Spleen (tissue), 11 donors: ENCODE measurements around the gene CMPK2. TPM values are rescaled to one million over a fixed set of nuclear protein-coding genes. Genes with fewer than 3 reads are reported as not detected.

Experiments used
- DNase-seq: peaks from one replicate; pipeline ENCODE4 v3.0.0-alpha.2; 2020
- H3K27ac ChIP-seq, 8 donors: fragments of 200-600 bp; sonication (generic) in 7 of 8; 1 replicate in 4 of 8; 2 replicates in 4 of 8; pipeline versions ENCODE4 v1.5.0 to v1.8.0; 2016 to 2021; ENCODE audit warnings: inconsistent platforms in 4 of 8, mild to moderate bottlenecking in 4 of 8, moderate library complexity in 1 of 8
- H3K27me3 ChIP-seq, 7 donors: fragments of 200-600 bp; sonication (generic) in 6 of 7; replicated peaks in 1 of 7; 1 replicate in 4 of 7; 2 replicates in 3 of 7; pipeline versions ENCODE4 v1.5.0 to v1.8.0; 2016 to 2021; ENCODE audit warnings: inconsistent platforms in 3 of 7, mild to moderate bottlenecking in 1 of 7
- H3K36me3 ChIP-seq, 6 donors: fragments of 200-600 bp; sonication (generic) in 5 of 6; 1 replicate in 4 of 6; 2 replicates in 2 of 6; pipeline versions ENCODE4 v1.5.0 to v1.8.0; 2016 to 2021; ENCODE audit warnings: inconsistent platforms in 2 of 6
- H3K4me1 ChIP-seq, 6 donors: fragments of 200-600 bp; sonication (generic) in 5 of 6; 1 replicate in 3 of 6; 2 replicates in 3 of 6; pipeline versions ENCODE4 v1.5.0 to v1.8.0; 2016 to 2021; ENCODE audit warnings: inconsistent platforms in 3 of 6
- H3K4me3 ChIP-seq, 8 donors: fragments of 200-600 bp; sonication (generic) in 7 of 8; 1 replicate in 4 of 8; 2 replicates in 4 of 8; pipeline versions ENCODE4 v1.5.0 to v1.8.0; 2016 to 2021; ENCODE audit warnings: inconsistent platforms in 4 of 8, mild to moderate bottlenecking in 4 of 8, moderate library complexity in 2 of 8
- H3K9me3 ChIP-seq, 8 donors: fragments of 200-600 bp; sonication (generic) in 7 of 8; 1 replicate in 4 of 8; 2 replicates in 4 of 8; pipeline versions ENCODE4 v1.5.0 to v1.8.0; 2016 to 2021; ENCODE audit warnings: inconsistent platforms in 4 of 8
- POLR2A ChIP-seq, 3 donors: fragments of 450-650 bp; IDR thresholded peaks; one replicate each; pipeline ENCODE4 v1.5.1; 2017; ENCODE audit warnings: antibody characterized with exemption in 3 of 3, mild to moderate bottlenecking in 1 of 3
- POLR2AphosphoS5 ChIP-seq, 3 donors: sonication (generic); formaldehyde crosslinking; IDR thresholded peaks; one replicate each; pipeline ENCODE4 v1.5.1; 2017; ENCODE audit warnings: antibody characterized with exemption in 3 of 3
- WGBS, 5 donors: extraction: QIAGEN DNeasy Blood & Tissue Kit in 3 of 5; methylation state at CpG; one replicate each; pipeline versions ENCODE4 v1.1.5 to v1.1.7; 2013 to 2018; 5-methylcytosine and 5-hydroxymethylcytosine counted together
- intact Hi-C: fragments of 100-400 bp; cut with DNase I; formaldehyde crosslinking; loops from one replicate; pipeline ENCODE4 v1.15.0; 2023; ENCODE audit warnings: low total_unique reads
- polyA plus RNA-seq, 3 donors: library from polyadenylated mRNA; stranded (reverse); fragments of 200-250 nt; gene quantifications; one replicate each; pipeline ENCODE4 v1.2.1, GENCODE V29; 2013
- total RNA-seq, 7 donors: library from RNA; depleted of rRNA in 3 of 7; stranded (reverse); fragments of >200 nt in 3 of 7; fragmentation: NEBNext Ultra II Directional in 4 of 7; extraction: Animal tissue kit (Norgen Biotek cat#: 25700) in 4 of 7; gene quantifications; one replicate each; pipeline versions ENCODE4 v1.1.0 to v1.2.1, GENCODE V29; 2016 to 2021
- TF ChIP-seq, protein P1 (sequence below), 11 experiments: fragments of 200-600 bp in 7 of 11; fragments of 450-650 bp in 4 of 11; sonication (generic) in 4 of 11; IDR thresholded peaks in 8 of 11; conservative IDR thresholded peaks in 3 of 11; 1 replicate in 7 of 11; 2 replicates in 4 of 11; pipeline versions ENCODE4 v1.4.0 to v1.8.0; 2016 to 2021; ENCODE audit warnings: antibody characterized with exemption in 11 of 11, inconsistent platforms in 4 of 11, mild to moderate bottlenecking in 1 of 11
- donor health status: healthy with polysubstance abuse.
- donor health status: DM: no; HTN: no; CAD: no; lungs with moderate emphysema.
- donor health status: DM: no; HTN: no; CAD: no.
- donor health status: Bipolar disorder and iron deficiency.
- donor health status: healthy.
- donor health status: DM: no; HTN: no; CAD: no.
- donor health status: DM: yes; HTN: yes; CAD: no.

Gene CMPK2
- total and polyA plus RNA-seq, 10 donors: 2.5 to 18.8 (median 8.9) TPM

DNA sequence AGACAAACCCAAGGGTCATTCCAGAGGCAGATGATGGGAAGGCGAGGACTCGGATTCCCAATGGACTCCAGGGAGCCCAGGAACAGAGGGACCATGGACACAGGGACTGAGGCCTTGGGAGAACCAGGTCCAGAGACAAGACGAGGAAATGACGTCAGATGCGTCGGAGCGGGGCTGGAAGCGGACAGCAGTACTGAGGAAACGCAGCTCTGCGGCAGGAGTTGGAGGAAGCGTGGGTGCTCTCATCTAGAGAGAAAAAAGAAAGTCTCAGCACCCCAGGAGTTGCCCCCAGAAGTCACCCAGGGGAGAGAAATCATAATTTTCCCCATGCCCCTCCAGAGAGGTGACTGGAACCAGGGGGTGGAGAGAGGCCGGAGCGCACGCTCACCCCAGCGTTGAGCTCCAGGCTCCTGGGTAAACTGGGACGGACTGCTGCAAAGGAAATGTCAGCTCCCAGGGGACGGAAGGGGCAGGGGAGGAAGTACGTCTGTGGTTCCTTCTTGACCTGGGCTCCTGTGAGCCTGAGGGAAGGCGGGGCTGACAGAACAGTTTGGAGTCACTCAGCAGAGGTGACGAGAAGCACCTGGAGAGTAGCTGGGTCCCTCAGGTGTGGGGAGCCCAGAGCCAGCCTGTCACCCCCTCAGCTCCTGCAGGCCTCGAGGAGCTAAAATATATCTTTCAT is 44.7 kb downstream of the CMPK2 start:
- TF ChIP-seq POLR2A (IDR thresholded peaks at IDR 0.05): no peak
- TF ChIP-seq, protein P1, sequence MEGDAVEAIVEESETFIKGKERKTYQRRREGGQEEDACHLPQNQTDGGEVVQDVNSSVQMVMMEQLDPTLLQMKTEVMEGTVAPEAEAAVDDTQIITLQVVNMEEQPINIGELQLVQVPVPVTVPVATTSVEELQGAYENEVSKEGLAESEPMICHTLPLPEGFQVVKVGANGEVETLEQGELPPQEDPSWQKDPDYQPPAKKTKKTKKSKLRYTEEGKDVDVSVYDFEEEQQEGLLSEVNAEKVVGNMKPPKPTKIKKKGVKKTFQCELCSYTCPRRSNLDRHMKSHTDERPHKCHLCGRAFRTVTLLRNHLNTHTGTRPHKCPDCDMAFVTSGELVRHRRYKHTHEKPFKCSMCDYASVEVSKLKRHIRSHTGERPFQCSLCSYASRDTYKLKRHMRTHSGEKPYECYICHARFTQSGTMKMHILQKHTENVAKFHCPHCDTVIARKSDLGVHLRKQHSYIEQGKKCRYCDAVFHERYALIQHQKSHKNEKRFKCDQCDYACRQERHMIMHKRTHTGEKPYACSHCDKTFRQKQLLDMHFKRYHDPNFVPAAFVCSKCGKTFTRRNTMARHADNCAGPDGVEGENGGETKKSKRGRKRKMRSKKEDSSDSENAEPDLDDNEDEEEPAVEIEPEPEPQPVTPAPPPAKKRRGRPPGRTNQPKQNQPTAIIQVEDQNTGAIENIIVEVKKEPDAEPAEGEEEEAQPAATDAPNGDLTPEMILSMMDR (IDR thresholded peaks at IDR 0.05 in 8 of 11, conservative IDR thresholded peaks at IDR 0.05 in 3 of 11): no peak
- TF ChIP-seq POLR2AphosphoS5 (IDR thresholded peaks at IDR 0.05): no peak
- intact Hi-C loops: no loop called here
- no peak for DNase-seq
- Histone ChIP-seq H3K4me3 (no peak overlapping the region), H3K36me3 (no peaks in the 10 kb centered on the region), H3K27me3 (peaks cover 0 to 10% (median 0%) of the 10 kb centered on the region in 7 donors), H3K9me3 (no peaks in the 10 kb centered on the region), H3K4me1 (no peaks in the 10 kb centered on the region), H3K27ac (no peak overlapping the region)
- WGBS, 5 donors: 79 to 85% (median 84%) methylated on average over 21 of the region's 21 CpGs

DNA sequence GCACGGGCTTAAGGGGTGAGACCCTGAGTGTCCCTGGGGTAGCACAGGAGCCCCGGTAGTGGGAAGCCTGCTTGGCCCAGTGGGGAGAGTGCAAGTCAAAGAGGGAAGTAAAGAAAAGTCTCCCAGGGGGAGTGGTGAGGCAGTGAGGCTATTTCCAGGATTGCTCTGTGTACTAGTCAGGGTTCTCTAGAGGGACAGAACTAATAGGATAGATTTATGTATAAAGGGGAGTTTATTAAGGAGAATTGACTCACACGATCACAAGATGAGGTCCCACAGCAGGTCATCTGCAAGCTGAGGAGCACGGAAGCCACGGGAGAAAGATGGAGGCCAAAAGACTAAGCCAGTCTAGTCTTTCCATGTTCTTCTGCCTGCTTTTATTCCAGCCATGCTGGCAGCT is 45.5 kb downstream of the CMPK2 start:
- WGBS, 5 donors: 66 to 80% (median 75%) methylated on average over 5 of the region's 5 CpGs
- H3K27me3 ChIP-seq: peaks cover 0 to 10% (median 0%) of the 10 kb centered on the region in 7 donors
- no peak for DNase-seq
- intact Hi-C loops: no loop called here
- no peak overlapping the region for H3K4me3 ChIP-seq
- TF ChIP-seq POLR2A (IDR thresholded peaks at IDR 0.05): no peak
- TF ChIP-seq, protein P1 (IDR thresholded peaks at IDR 0.05 in 8 of 11, conservative IDR thresholded peaks at IDR 0.05 in 3 of 11): no peak
- TF ChIP-seq POLR2AphosphoS5 (IDR thresholded peaks at IDR 0.05): no peak
- no peak overlapping the region for H3K27ac ChIP-seq
- H3K36me3 ChIP-seq: no peaks in the 10 kb centered on the region
- H3K4me1 ChIP-seq: no peaks in the 10 kb centered on the region
- peaks cover 0 to 4% (median 0%) of the 10 kb centered on the region in 8 donors for H3K9me3 ChIP-seq

DNA sequence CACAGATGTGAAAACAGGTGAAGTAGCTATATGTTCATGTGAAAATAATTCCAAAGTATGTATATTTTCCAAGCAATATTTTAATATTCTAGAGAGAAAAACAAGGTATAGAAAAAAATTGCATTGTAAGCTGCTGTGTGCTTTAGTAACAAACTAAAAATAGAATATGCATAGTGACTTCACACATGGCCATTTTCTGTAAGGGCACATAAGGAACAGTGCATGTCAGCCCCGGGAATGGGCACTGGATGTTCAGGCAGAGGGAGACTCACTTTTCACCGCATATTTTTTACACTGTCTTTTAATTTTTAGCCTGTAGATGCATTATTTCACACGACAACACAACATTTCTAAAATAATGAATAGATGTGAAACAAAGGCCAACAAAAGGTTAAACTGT is 46.0 kb downstream of the CMPK2 start:
- 74 to 86% (median 82%) methylated on average over 3 of the region's 3 CpGs for WGBS, 5 donors
- Histone ChIP-seq H3K4me3 (no peak overlapping the region), H3K4me1 (no peaks in the 10 kb centered on the region), H3K27me3 (peaks cover 0 to 10% (median 0%) of the 10 kb centered on the region in 7 donors), H3K27ac (no peak overlapping the region), H3K36me3 (no peaks in the 10 kb centered on the region), H3K9me3 (peaks cover 0 to 4% (median 0%) of the 10 kb centered on the region in 8 donors)
- no peak for TF ChIP-seq POLR2A (IDR thresholded peaks at IDR 0.05)
- TF ChIP-seq, protein P1 (IDR thresholded peaks at IDR 0.05 in 8 of 11, conservative IDR thresholded peaks at IDR 0.05 in 3 of 11): no peak
- no peak for TF ChIP-seq POLR2AphosphoS5 (IDR thresholded peaks at IDR 0.05)
- no peak for DNase-seq
- intact Hi-C loops: no loop called here

DNA sequence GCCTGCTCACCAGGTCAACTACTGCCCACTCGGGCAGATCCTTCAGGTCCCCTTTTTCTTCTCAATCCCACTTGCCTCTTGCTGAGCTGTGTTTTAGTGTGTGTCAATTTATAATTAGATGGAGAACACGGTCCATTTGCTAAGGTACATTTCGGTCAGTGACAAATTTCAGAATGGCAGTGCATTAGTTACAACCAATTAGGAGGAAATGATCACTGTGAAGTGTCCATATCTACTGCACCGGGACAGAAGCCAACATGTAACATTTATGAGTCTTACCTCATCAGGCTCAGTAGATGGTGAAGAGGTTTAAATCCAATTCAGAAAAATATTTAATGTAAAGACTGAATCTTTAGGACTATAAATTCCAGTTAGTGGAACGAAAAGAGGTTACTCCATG is 47.7 kb downstream of the CMPK2 start:
- no peaks in the 10 kb centered on the region for H3K36me3 ChIP-seq
- intact Hi-C loops: no loop called here
- H3K4me1 ChIP-seq: no peaks in the 10 kb centered on the region
- H3K27me3 ChIP-seq: peaks cover 0 to 10% (median 0%) of the 10 kb centered on the region in 7 donors
- H3K27ac ChIP-seq: no peak overlapping the region
- H3K9me3 ChIP-seq: peaks cover 0 to 4% (median 0%) of the 10 kb centered on the region in 8 donors
- 79 to 89% (median 85%) methylated on average over 5 of the region's 5 CpGs for WGBS, 5 donors
- H3K4me3 ChIP-seq: no peak overlapping the region
- DNase-seq: no peak
- TF ChIP-seq POLR2A (IDR thresholded peaks at IDR 0.05) (no peak), POLR2AphosphoS5 (IDR thresholded peaks at IDR 0.05) (no peak)
- TF ChIP-seq, protein P1 (IDR thresholded peaks at IDR 0.05 in 8 of 11, conservative IDR thresholded peaks at IDR 0.05 in 3 of 11): no peak
